Subcutaneous abdominal adipose tissue (tissue), 5 donors: ENCODE measurements around the gene IL7R.
A peak's percentile ranks its signal among the peaks of the same experiment; 100 is the strongest.

ENCODE experiments used
- H3K27ac ChIP-seq: one replicate; pipeline ENCODE4 v1.7.0; 2013; ENCODE audit warnings: low read depth, mild to moderate bottlenecking, inconsistent platforms, low read length, moderate library complexity
- H3K27me3 ChIP-seq, 5 donors: one replicate each; pipeline ENCODE4 v1.7.0; 2013; ENCODE audit warnings: low read length in 5 of 5, inconsistent platforms in 1 of 5; ENCODE audit not compliant: control insufficient read depth in 5 of 5, insufficient read depth in 4 of 5
- H3K36me3 ChIP-seq, 5 donors: one replicate each; pipeline ENCODE4 v1.7.0; 2013; ENCODE audit warnings: low read length in 5 of 5; ENCODE audit not compliant: control insufficient read depth in 5 of 5, insufficient read depth in 5 of 5
- H3K4me1 ChIP-seq, 5 donors: one replicate each; pipeline ENCODE4 v1.7.0; 2013; ENCODE audit warnings: low read length in 5 of 5, mild to moderate bottlenecking in 3 of 5, moderate library complexity in 1 of 5; ENCODE audit not compliant: control insufficient read depth in 5 of 5, insufficient read depth in 5 of 5
- H3K4me3 ChIP-seq, 5 donors: one replicate each; pipeline ENCODE4 v1.7.0; 2013; ENCODE audit warnings: low read length in 5 of 5, low read depth in 1 of 5
- H3K9ac ChIP-seq, 5 donors: one replicate each; pipeline ENCODE4 v1.7.0; 2013; ENCODE audit warnings: low read length in 5 of 5, mild to moderate bottlenecking in 4 of 5, moderate library complexity in 3 of 5
- H3K9me3 ChIP-seq, 5 donors: one replicate each; pipeline ENCODE4 v1.7.0; 2013; ENCODE audit warnings: low read length in 5 of 5; ENCODE audit not compliant: control insufficient read depth in 5 of 5
- donor health status: healthy.
- donor health status: healthy.
- donor health status: healthy.
- donor health status: healthy.
- donor health status: healthy.

The IL7R gene

DNA sequence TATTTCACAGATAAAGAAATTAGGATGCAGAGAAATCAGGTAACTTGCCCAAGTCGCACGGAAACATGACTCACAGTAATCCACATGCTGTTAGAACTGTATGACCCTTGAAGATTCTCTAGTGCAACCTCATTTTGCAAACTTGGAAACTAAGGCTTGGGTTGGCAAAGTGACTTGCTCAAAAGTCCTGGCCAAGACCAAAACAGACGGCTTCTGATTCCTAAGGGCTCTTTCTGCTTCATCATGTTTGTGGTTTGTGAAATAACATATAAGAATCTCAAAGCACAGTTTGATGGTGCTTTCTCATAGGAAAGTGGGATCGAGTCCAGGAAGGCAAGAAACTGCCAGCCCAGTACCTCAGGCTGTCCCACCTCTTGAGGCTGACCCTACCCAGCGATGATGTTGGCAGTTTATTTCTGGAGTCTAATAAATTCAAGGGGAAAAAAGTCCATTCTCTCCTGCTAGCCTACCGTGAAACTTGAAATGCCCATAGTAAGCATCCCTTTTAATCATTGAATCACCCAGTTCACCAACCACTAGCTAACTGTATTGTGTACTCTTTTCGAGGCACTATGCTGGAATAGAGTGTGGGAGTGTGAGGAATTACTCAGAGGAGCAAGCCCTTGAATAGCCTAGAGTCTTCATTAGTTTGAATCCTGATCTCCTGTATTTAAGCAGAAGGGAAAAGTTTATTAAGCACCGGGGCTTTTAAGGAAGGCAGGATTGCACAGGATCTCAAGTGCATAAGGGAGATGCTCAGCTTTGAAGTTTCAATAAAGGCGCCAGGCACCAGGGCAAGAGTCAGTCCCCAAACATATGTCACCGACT lies 67.6 kb downstream of the IL7R start:
- Histone ChIP-seq H3K27me3 (peaks cover 14 to 23% (median 18%) of the 10 kb centered on the region in 5 donors), H3K4me3 (peak overlapping the region in 2 of 5 donors; percentile 5 to 22), H3K9ac (no peak overlapping the region), H3K27ac (no peak overlapping the region), H3K4me1 (peaks cover 0 to 12% (median 5%) of the 10 kb centered on the region in 5 donors), H3K9me3 (peaks cover 0 to 4% (median 0%) of the 10 kb centered on the region in 5 donors), H3K36me3 (no peaks in the 10 kb centered on the region)

DNA sequence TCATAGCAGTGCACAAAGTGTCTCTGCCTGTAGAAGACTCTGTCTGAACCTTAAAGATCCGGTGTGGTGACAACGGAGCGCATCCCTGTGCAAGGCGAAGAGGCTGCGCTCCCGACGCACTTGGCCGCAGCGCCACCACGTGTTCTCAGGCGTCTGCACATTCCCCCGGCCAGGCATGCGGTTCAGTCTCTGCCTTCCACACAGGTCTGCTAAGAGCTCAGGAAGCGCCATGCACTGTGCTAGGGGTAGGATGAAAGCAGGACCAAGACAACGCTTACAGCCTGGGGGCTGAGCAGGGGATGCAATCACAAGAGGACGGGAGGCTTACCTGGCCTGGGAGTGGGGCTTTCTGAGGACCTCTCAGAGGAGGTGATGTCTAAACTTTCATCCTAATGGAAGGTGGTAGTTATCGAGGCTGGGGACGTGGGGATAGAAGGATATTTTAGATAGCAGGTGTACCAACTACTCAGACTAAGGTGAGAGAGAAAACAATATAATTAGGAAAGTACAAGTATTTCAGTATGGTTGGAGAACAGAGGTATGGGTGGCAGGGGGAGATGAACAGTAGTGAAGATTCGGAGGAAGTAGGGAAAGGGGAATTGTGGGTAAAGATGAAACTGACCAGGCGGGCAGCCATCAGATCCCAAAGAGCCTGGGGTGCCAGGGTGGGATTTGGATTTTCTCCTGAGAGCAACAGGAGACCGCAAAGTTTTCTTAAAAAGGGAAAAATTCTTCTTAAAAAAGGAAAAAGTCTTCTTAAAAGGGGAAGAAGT lies 68.4 kb downstream of the IL7R start:
- Histone ChIP-seq H3K9me3 (no peaks in the 10 kb centered on the region), H3K9ac (no peak overlapping the region), H3K4me3 (peak overlapping the region in 2 of 5 donors; percentile 5 to 22), H3K36me3 (no peaks in the 10 kb centered on the region), H3K27ac (no peak overlapping the region), H3K4me1 (peaks cover 0 to 12% (median 5%) of the 10 kb centered on the region in 5 donors), H3K27me3 (peaks cover 14 to 23% (median 18%) of the 10 kb centered on the region in 5 donors)

DNA sequence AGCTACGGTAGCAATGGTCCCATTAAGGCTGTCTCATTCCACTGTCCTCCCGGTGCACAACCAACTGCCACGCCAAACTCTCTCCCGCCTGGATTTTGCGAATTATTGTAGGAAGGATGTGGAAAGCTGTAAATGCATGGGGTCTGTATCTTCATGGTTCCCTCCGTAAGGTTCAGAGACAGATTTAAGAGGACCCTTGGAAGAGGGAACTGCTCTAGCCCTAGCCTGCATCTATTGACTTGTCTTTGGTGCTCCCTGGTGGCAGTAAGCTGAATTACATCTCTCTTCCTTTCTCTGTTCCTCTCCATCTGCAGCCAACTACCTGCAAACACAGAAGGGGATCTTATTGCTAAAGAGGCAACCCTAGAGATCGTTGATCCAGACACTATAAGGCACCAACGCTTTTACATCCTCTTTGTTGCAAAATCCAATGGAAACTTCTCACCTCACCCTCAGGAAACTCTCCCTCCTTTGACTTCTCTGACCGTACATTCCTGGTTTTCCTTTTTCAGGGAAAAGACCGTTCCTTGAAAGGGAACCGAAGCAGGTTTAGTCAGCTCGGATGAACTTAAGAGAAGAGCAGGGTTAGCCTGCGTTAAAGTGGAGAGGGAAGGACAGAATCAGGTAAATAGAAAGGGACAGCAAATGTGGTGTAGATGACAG lies 69.8 kb downstream of the IL7R start:
- H3K9ac ChIP-seq, result no peak overlapping the region
- peak overlapping the region in 3 of 5 donors; percentile 6 to 37 (median 22) for H3K4me3 ChIP-seq

More for the DNA sequence above, 69.8 kb downstream of the IL7R start:
- H3K9me3 ChIP-seq, result no peaks in the 10 kb centered on the region
- H3K27me3 ChIP-seq, result peaks cover 14 to 23% (median 18%) of the 10 kb centered on the region in 5 donors
- H3K36me3 ChIP-seq, result no peaks in the 10 kb centered on the region
- peaks cover 0 to 12% (median 5%) of the 10 kb centered on the region in 5 donors for H3K4me1 ChIP-seq
- no peak overlapping the region for H3K27ac ChIP-seq
